ENCODE measurements around the gene OLFML2A.

The OLFML2A gene

GRCh38 chr9:124814164-124814535 lies 37.2 kb downstream of the OLFML2A start:
- DNase-seq (ENCODE audit: low spot score): no peak
- in situ Hi-C loops (cut with MboI; ENCODE audit: low sequenced_read_pairs, unreplicated experiment): no loop called here
- no peak for TF ChIP-seq CTCF (IDR thresholded peaks at IDR 0.05; ENCODE audit: borderline replicate concordance, control extremely low read depth, extremely low read depth, insufficient read depth, missing control alignments)

- no peak for TF ChIP-seq CTCF (IDR thresholded peaks at IDR 0.05; ENCODE audit: borderline replicate concordance, control extremely low read depth, extremely low read depth, insufficient read depth, missing control alignments)
- no peak for DNase-seq (ENCODE audit: low spot score)
- in situ Hi-C loops (cut with MboI; ENCODE audit: low sequenced_read_pairs, unreplicated experiment): no loop called here
Observed at GRCh38 chr9:124815601-124816000, 38.7 kb downstream of the OLFML2A start.

GRCh38 chr9:124818431-124819281 lies 41.7 kb downstream of the OLFML2A start:
- in situ Hi-C loops (cut with MboI; ENCODE audit: low sequenced_read_pairs, unreplicated experiment): no loop called here
- DNase-seq (ENCODE audit: low spot score): no peak
- TF ChIP-seq CTCF (IDR thresholded peaks at IDR 0.05; ENCODE audit: borderline replicate concordance, control extremely low read depth, extremely low read depth, insufficient read depth, missing control alignments): no peak

- in situ Hi-C loops (cut with MboI; ENCODE audit: low sequenced_read_pairs, unreplicated experiment): no loop called here
- no peak for TF ChIP-seq CTCF (IDR thresholded peaks at IDR 0.05; ENCODE audit: borderline replicate concordance, control extremely low read depth, extremely low read depth, insufficient read depth, missing control alignments)
- DNase-seq (ENCODE audit: low spot score): no peak
Observed at GRCh38 chr9:124820698-124821623, 44.0 kb downstream of the OLFML2A start.

DNA sequence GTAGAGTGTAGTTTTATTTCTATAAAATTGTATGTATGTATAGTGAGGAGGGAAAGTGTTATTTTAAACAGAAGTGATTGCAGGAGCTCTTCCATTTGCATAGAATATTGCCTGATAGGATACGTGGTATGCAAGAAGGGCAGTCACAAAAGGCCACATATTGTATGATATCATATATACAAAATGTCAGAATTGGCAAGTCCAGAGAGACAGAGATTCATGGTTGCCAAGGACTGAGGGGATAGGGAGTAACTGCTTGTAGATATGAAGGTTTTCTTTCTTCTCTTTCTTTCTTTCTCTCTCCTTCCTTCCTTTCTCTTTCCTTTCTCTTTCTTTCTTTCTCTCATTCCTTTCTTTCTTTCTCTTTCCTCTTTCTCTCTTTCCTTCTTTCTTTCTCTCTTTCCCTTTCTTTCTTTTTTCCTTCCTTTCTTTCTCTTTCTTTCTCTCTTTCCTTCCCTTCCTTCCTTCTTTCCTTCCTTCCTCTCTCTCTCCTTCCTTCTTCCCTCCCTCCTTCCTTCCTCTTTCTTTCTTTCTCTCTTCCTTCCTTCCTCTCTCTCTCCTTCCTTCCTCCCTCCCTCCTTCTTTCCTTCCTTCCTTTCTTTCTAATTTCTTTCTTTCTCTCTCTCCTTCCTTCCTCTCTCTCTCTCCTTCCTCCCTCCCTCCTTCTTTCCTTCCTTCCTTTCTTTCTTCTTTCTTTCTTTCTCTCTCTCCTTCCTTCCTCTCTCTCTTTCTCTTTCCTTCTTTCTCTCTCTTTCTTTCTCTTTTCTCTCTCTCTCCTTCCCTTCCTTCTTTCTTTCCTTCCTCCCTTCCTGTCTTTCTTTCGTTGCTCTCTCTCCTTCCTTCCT lies 51.8 kb downstream of the OLFML2A start:
- TF ChIP-seq CTCF (IDR thresholded peaks at IDR 0.05; ENCODE audit: borderline replicate concordance, control extremely low read depth, extremely low read depth, insufficient read depth, missing control alignments): no peak
- in situ Hi-C loops (cut with MboI; ENCODE audit: low sequenced_read_pairs, unreplicated experiment): no loop called here
- DNase-seq (ENCODE audit: low spot score): no peak

DNA sequence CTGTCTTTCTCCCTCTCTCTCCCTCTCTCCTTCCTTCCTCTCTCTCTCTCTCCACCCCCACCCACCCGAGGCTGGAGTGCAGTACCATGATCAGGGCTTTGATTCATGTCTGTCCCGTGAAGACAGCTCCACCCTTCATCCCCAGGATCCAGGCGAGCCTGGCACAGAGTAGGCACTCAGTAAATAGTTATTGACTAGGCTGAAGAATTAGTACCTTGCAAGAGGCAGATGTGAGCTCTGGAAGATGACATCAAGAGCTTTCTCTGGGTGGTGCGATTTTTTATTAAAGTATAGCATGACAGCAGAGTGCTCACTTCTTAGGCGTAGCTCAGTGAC lies 52.4 kb downstream of the OLFML2A start:
- no peak for DNase-seq (ENCODE audit: low spot score)
- in situ Hi-C loops (cut with MboI; ENCODE audit: low sequenced_read_pairs, unreplicated experiment): no loop called here
- TF ChIP-seq CTCF (IDR thresholded peaks at IDR 0.05; ENCODE audit: borderline replicate concordance, control extremely low read depth, extremely low read depth, insufficient read depth, missing control alignments): no peak

Measured in GM13976 (cell line).